ENCODE measurements around the gene MYO6.
A peak's percentile ranks its signal among the peaks of the same experiment; 100 is the strongest.

Gene MYO6

DNA sequence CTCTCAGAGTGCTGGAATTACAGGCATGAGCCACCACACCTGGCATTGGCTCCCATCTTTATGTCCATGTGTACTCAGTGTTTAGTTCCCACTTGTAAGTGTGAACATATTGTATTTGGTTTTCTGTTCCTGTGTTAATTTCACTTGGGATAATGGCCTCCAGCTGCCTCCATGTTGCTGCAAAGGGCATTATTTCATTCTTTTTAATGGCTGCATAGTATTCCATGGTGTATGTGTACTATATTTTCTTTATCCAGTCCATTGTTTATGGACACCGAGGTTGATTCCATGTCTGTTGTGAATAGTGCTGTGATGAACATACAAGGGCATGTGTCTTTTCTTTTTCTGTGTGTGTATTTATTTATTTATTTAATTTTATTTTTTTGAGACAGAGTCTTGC, 47.7 kb downstream of the MYO6 start:
- Histone ChIP-seq H3K4me3 (ENCODE audit: low read depth, low read length) (no peak overlapping the region), H3K27ac (ENCODE audit: low read depth, low read length) (no peak overlapping the region), H3K4me1 (ENCODE audit: control insufficient read depth, insufficient read depth, low read length, unreplicated experiment) (peaks cover 14% of the 10 kb centered on the region), H3K27me3 (ENCODE audit: insufficient read depth, low read length) (no peaks in the 10 kb centered on the region), H3K79me2 (ENCODE audit: control insufficient read depth, insufficient read depth, low read length, unreplicated experiment) (peaks cover 3% of the 10 kb centered on the region), H2AFZ (ENCODE audit: low read length, unreplicated experiment) (no peak overlapping the region), H3K36me3 (ENCODE audit: insufficient read depth, low read length) (no peaks in the 10 kb centered on the region)

DNA sequence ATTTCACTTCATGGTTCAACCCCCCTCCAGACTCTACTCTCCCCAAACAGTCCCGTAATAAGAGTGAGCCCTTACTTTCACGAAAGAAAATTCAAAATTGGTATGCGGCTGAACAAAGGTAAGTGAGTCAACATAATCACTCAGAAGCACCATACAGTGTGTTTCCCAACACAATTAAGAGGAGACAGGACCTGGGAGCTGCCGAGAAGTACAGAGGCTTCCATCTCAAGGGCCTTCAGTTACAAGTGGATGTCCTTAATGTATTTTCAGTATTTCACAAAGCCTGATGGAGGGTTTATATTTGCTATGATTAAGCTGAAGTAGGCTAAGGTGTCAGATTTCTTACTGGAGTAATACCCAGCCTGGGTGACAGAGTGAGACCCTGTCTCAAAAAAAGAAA, 51.1 kb downstream of the MYO6 start:
- no peaks in the 10 kb centered on the region for H3K27me3 ChIP-seq (ENCODE audit: insufficient read depth, low read length)
- no peak overlapping the region for H3K27ac ChIP-seq (ENCODE audit: low read depth, low read length)
- no peak overlapping the region for H3K4me3 ChIP-seq (ENCODE audit: low read depth, low read length)
- H3K36me3 ChIP-seq (ENCODE audit: insufficient read depth, low read length): no peaks in the 10 kb centered on the region
- no peak overlapping the region for H2AFZ ChIP-seq (ENCODE audit: low read length, unreplicated experiment)
- peaks cover 2% of the 10 kb centered on the region for H3K4me1 ChIP-seq (ENCODE audit: control insufficient read depth, insufficient read depth, low read length, unreplicated experiment)
- no peaks in the 10 kb centered on the region for H3K79me2 ChIP-seq (ENCODE audit: control insufficient read depth, insufficient read depth, low read length, unreplicated experiment)

DNA sequence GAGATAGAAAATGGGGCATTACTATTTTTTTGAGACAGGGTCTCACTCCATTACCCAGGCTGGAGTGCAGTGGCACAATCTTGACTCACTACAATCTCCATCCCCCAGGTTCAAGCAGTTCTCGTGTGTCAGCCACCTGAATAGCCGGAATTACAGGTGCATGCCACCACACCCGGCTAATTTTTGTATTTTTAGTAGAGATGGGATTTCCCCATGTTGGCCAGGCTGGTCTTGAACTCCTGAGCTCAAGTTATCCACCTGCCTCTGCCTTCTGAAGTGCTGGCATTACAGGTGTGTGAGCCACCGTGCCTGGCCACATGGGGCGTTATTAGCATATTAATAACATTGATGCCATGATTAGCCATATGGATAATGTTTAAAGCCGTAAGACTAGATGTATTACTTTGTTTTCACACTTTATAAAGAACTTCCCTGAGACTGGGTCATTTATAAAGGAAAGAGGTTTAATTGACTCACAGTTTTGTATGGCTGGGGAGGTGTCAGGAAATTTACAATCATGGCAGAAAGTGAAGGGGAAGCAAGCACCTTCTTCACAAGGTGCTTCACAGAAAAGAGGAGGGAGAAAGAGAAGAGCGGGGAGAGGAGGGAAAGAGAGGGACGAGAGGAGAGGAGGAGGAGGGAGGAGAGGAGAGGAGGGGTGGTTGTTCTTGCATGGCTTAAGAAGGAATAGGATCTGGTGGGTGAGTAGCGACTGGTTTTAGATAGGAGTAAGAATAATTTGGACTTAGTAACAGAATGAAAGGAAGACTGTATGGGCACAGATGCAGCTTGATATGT, 51.9 kb downstream of the MYO6 start:
- Histone ChIP-seq H3K27me3 (ENCODE audit: insufficient read depth, low read length) (no peaks in the 10 kb centered on the region), H3K4me1 (ENCODE audit: control insufficient read depth, insufficient read depth, low read length, unreplicated experiment) (no peaks in the 10 kb centered on the region), H3K4me3 (ENCODE audit: low read depth, low read length) (no peak overlapping the region), H3K79me2 (ENCODE audit: control insufficient read depth, insufficient read depth, low read length, unreplicated experiment) (no peaks in the 10 kb centered on the region), H3K27ac (ENCODE audit: low read depth, low read length) (no peak overlapping the region), H2AFZ (ENCODE audit: low read length, unreplicated experiment) (no peak overlapping the region), H3K36me3 (ENCODE audit: insufficient read depth, low read length) (no peaks in the 10 kb centered on the region)

DNA sequence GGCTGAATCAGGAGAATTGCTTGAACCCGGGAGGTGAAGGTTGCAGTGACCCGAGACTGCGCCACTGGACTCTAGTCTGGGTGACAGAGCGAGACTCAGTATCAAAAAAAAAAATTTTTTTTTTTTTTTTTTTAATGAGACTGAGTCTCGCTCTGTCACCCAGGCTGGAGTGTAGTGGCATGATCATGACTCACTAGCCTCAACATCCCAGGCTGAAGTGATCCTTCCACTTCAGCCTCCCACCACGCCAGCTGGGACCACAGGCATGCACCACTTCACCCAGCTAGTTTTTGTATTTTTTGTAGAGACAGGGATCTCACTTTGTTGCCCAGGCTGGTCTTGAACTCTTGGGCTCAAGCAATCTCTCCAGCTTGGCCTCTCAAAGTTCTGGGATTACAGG, 53.3 kb downstream of the MYO6 start:
- Histone ChIP-seq H3K4me3 (ENCODE audit: low read depth, low read length) (no peak overlapping the region), H2AFZ (ENCODE audit: low read length, unreplicated experiment) (no peak overlapping the region), H3K27ac (ENCODE audit: low read depth, low read length) (no peak overlapping the region), H3K27me3 (ENCODE audit: insufficient read depth, low read length) (no peaks in the 10 kb centered on the region), H3K79me2 (ENCODE audit: control insufficient read depth, insufficient read depth, low read length, unreplicated experiment) (no peaks in the 10 kb centered on the region), H3K36me3 (ENCODE audit: insufficient read depth, low read length) (no peaks in the 10 kb centered on the region), H3K4me1 (ENCODE audit: control insufficient read depth, insufficient read depth, low read length, unreplicated experiment) (no peaks in the 10 kb centered on the region)

DNA sequence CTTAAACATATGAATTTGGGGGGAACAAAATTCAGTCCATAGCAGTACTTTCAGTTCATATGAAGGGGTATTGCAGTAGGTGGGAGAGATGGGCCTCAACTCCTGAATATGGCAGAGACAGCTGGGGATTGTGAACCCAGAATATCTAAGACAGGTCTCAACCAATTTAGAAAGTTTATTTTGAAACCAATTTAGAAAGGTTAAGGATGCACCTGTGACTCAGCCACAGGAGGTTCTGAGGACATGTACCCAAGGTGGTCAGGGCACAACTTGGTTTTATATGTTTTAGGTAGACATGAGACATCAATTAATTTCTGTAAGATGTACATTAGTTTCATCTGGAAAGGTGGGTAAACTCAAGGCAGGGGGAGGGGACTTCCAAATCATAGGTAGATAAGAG, 59.5 kb downstream of the MYO6 start:
- H3K79me2 ChIP-seq (ENCODE audit: control insufficient read depth, insufficient read depth, low read length, unreplicated experiment): no peaks in the 10 kb centered on the region
- H3K4me1 ChIP-seq (ENCODE audit: control insufficient read depth, insufficient read depth, low read length, unreplicated experiment): no peaks in the 10 kb centered on the region
- H3K27ac ChIP-seq (ENCODE audit: low read depth, low read length): no peak overlapping the region
- no peaks in the 10 kb centered on the region for H3K36me3 ChIP-seq (ENCODE audit: insufficient read depth, low read length)
- H3K4me3 ChIP-seq (ENCODE audit: low read depth, low read length): no peak overlapping the region
- H2AFZ ChIP-seq (ENCODE audit: low read length, unreplicated experiment): no peak overlapping the region
- H3K27me3 ChIP-seq (ENCODE audit: insufficient read depth, low read length): no peaks in the 10 kb centered on the region

DNA sequence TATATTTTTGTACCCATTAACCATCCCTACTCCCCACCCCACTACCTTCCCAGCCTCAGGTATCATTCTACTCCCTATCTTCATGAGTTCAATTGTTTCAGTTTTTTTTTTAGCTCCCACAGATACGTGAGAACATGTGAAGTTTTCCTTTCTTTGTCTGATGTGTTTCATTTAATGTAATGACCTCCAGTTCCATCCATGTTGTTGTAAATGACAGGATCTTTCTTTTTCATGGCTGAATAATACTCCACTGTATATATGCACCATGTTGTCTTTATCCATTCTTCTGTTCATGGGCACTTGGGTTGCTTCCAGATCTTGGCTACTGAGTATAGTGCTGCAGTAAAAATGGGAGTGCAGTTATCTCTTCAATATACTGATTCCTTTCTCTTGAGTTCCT, 63.5 kb downstream of the MYO6 start:
- Histone ChIP-seq H3K4me3 (ENCODE audit: low read depth, low read length) (no peak overlapping the region), H3K27ac (ENCODE audit: low read depth, low read length) (no peak overlapping the region), H3K4me1 (ENCODE audit: control insufficient read depth, insufficient read depth, low read length, unreplicated experiment) (no peaks in the 10 kb centered on the region), H3K27me3 (ENCODE audit: insufficient read depth, low read length) (no peaks in the 10 kb centered on the region), H3K79me2 (ENCODE audit: control insufficient read depth, insufficient read depth, low read length, unreplicated experiment) (no peaks in the 10 kb centered on the region), H2AFZ (ENCODE audit: low read length, unreplicated experiment) (no peak overlapping the region), H3K36me3 (ENCODE audit: insufficient read depth, low read length) (no peaks in the 10 kb centered on the region)

DNA sequence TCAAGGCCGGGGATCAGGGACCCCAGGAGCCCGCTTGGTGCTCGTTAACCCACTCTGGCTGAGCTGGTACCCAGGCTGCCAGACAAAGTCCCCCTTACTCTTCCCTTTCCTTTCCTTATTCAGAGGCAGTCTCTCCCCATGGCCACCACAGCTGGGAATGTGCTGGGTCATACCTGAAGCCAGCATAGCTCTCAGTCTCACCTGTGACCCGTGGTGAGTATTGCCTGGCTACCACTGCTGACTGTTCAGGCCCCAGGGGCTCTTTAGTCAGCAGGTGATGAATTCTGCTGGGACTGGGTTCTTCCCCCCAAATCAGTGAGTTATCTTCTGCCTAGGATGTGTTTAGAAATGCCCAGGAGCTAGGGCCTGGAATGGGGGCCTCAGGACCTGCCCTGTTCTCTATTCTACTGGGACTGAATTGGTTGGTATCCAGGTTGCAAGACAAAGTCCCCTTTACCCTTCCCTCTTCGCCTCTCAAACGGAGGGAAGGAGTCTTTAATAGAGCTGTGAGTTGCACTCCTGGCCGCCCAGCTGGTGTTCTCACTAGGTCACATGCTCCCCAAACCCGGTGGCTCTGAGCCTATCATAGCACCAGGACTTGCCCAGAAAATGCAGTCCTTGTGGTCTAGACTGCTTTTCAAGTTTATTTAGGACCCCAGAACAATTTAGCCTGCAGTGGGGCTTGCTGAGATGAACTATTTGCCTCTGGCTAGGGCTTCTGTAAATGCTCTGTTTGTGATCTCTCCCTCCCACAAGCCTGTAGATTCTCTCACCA, 64.6 kb downstream of the MYO6 start:
- H3K27me3 ChIP-seq (ENCODE audit: insufficient read depth, low read length): no peaks in the 10 kb centered on the region
- no peak overlapping the region for H2AFZ ChIP-seq (ENCODE audit: low read length, unreplicated experiment)
- H3K4me3 ChIP-seq (ENCODE audit: low read depth, low read length): no peak overlapping the region
- no peak overlapping the region for H3K27ac ChIP-seq (ENCODE audit: low read depth, low read length)
- no peaks in the 10 kb centered on the region for H3K79me2 ChIP-seq (ENCODE audit: control insufficient read depth, insufficient read depth, low read length, unreplicated experiment)
- peaks cover 6% of the 10 kb centered on the region for H3K4me1 ChIP-seq (ENCODE audit: control insufficient read depth, insufficient read depth, low read length, unreplicated experiment)
- no peaks in the 10 kb centered on the region for H3K36me3 ChIP-seq (ENCODE audit: insufficient read depth, low read length)

DNA sequence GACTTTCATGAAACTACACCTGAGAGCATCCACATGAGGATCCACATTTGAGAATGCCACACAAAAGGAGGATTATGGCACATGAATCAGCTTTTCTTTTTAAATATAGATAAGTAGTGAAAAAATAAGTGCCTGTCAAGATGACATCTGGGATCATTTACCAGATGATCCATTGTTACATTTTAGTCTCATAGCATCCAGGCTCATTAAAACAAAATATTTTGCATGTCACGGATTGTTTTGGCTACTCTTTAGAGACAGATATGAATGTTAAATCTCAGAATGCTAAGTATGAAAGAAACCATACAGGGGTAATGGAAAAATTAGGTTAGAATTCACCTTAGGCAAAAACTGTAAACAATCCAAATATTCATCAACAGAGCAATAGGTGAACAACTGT, 66.7 kb downstream of the MYO6 start:
- no peaks in the 10 kb centered on the region for H3K79me2 ChIP-seq (ENCODE audit: control insufficient read depth, insufficient read depth, low read length, unreplicated experiment)
- H2AFZ ChIP-seq (ENCODE audit: low read length, unreplicated experiment): no peak overlapping the region
- H3K36me3 ChIP-seq (ENCODE audit: insufficient read depth, low read length): no peaks in the 10 kb centered on the region
- no peak overlapping the region for H3K4me3 ChIP-seq (ENCODE audit: low read depth, low read length)
- no peaks in the 10 kb centered on the region for H3K27me3 ChIP-seq (ENCODE audit: insufficient read depth, low read length)
- H3K27ac ChIP-seq (ENCODE audit: low read depth, low read length): no peak overlapping the region
- H3K4me1 ChIP-seq (ENCODE audit: control insufficient read depth, insufficient read depth, low read length, unreplicated experiment): peaks cover 7% of the 10 kb centered on the region

DNA sequence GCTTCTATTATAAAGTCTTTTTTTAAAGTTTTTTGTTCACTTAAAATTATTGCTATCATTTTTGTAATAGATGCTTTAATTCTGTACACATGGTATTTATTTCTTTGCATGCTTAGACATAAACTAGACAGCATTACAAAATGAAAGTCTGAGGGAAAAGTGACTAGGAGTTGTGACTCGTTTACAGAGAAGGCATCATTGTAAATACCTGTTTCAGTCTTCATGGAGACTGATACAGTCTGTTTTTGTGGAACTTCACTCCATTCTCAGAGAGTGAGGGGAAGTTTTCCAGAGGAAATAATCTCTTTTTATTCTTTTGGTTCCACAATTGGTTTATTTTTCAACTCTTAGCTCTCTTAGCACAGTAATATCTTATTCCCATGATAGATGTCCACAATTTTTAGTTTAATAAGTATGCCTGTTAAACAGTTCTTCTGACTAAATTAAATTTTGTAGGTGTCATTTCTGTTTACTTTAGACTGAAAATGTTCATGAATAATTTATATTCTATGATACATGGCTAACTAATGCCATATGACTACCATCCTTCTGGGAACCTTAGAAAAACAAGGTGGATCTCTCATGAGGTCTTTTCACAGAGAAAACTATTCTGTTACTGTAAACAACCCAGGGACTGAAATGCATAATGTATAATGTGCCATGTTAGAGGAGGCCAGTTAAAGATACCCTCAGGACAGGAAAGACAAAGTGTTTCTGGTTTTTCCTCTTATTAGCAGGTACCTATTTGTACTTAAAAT, 69.2 kb downstream of the MYO6 start:
- H2AFZ ChIP-seq (ENCODE audit: low read length, unreplicated experiment): no peak overlapping the region
- peak overlapping the region; percentile 10; the same call in 1 of the 2 replicates for H3K4me3 ChIP-seq (ENCODE audit: low read depth, low read length)
- peaks cover 7% of the 10 kb centered on the region for H3K4me1 ChIP-seq (ENCODE audit: control insufficient read depth, insufficient read depth, low read length, unreplicated experiment)
- no peaks in the 10 kb centered on the region for H3K27me3 ChIP-seq (ENCODE audit: insufficient read depth, low read length)
- H3K79me2 ChIP-seq (ENCODE audit: control insufficient read depth, insufficient read depth, low read length, unreplicated experiment): no peaks in the 10 kb centered on the region
- no peaks in the 10 kb centered on the region for H3K36me3 ChIP-seq (ENCODE audit: insufficient read depth, low read length)
- H3K27ac ChIP-seq (ENCODE audit: low read depth, low read length): peak overlapping the region; percentile 51

DNA sequence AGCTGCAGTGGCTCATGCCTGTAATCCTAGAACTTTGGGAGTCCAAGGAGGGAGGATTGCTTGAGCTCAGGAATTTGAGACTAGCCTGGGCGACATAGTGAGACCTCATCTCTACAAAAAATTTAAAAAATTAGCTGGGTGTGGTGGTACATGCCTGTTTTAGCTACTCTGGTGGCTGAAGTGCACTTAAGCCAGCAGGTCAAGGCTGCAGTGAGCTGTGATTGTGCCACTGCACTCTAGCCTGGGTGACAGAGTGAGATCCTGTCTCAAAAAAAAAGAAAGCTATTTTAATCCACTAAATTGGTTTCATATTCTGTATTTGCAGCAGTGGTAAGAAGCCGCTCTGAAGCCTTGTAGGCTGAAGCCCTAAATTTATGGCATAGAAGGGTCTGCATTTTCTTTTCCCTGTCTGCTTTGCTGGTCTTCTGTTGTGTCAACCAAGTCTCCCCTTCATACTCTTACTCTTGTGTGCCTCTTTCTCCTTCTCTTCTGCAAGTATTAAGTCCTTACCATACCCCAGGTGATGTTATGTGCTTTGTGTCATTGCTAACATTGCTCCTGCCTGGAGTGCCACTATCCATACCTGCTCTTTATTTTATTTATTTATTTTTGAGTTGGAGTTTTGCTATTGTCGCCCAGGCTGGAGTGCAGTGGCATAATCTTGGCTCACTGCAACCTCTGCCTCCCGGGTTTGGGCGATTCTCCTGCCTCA, 70.9 kb downstream of the MYO6 start:
- peaks cover 7% of the 10 kb centered on the region for H3K4me1 ChIP-seq (ENCODE audit: control insufficient read depth, insufficient read depth, low read length, unreplicated experiment)
- no peaks in the 10 kb centered on the region for H3K27me3 ChIP-seq (ENCODE audit: insufficient read depth, low read length)
- H3K27ac ChIP-seq (ENCODE audit: low read depth, low read length): no peak overlapping the region
- no peaks in the 10 kb centered on the region for H3K36me3 ChIP-seq (ENCODE audit: insufficient read depth, low read length)
- H3K79me2 ChIP-seq (ENCODE audit: control insufficient read depth, insufficient read depth, low read length, unreplicated experiment): no peaks in the 10 kb centered on the region
- no peak overlapping the region for H3K4me3 ChIP-seq (ENCODE audit: low read depth, low read length)
- no peak overlapping the region for H2AFZ ChIP-seq (ENCODE audit: low read length, unreplicated experiment)

Measured in ACC112 (cell line).